Trophoblast cell (in vitro differentiated cells and primary cell): Measurements from ENCODE around the gene CST1.
"Not testable (repeated sequence)": the region's sequence is repeated elsewhere in the genome, so short reads cannot be mapped to it uniquely, and the experiment has no call there.

Experiments used
- DNase-seq, 2 donors: peaks; one replicate each; pipeline ENCODE4 v3.0.0-alpha.2; 2016
- H2AFZ ChIP-seq: 2 replicates; pipeline ENCODE4 v1.6.1; 2013; ENCODE audit warnings: low read length, moderate library complexity, mild to moderate bottlenecking; ENCODE audit not compliant: insufficient read depth, poor library complexity
- H2AK5ac ChIP-seq: 2 replicates; pipeline ENCODE4 v1.6.1; 2013; ENCODE audit warnings: mild to moderate bottlenecking, low read length
- H2BK120ac ChIP-seq: 2 replicates; pipeline ENCODE4 v1.6.1; 2013; ENCODE audit warnings: low read length, mild to moderate bottlenecking, moderate library complexity; ENCODE audit not compliant: insufficient read depth, poor library complexity
- H2BK12ac ChIP-seq: 2 replicates; pipeline ENCODE4 v1.6.1; 2013; ENCODE audit warnings: mild to moderate bottlenecking, low read length, moderate library complexity
- H2BK5ac ChIP-seq: 2 replicates; pipeline ENCODE4 v1.6.1; 2013; ENCODE audit warnings: low read length, low read depth, moderate library complexity, mild to moderate bottlenecking; ENCODE audit not compliant: poor library complexity
- H3K14ac ChIP-seq: 2 replicates; pipeline ENCODE4 v1.6.1; 2013; ENCODE audit warnings: mild to moderate bottlenecking, low read length
- H3K18ac ChIP-seq: 2 replicates; pipeline ENCODE4 v1.6.1; 2013; ENCODE audit warnings: mild to moderate bottlenecking, low read length
- H3K23ac ChIP-seq: 2 replicates; pipeline ENCODE4 v1.6.1; 2013; ENCODE audit warnings: low read length
- H3K27ac ChIP-seq: 2 replicates; pipeline ENCODE4 v1.5.1; 2013; ENCODE audit warnings: low read depth, mild to moderate bottlenecking, inconsistent platforms, low read length, moderate library complexity
- H3K27me3 ChIP-seq: 2 replicates; pipeline ENCODE4 v1.6.1; 2013; ENCODE audit warnings: inconsistent platforms, mild to moderate bottlenecking, low read length, moderate library complexity; ENCODE audit not compliant: insufficient read depth
- H3K36me3 ChIP-seq, 2 experiments: 1 replicate in 1 of 2; 2 replicates in 1 of 2; pipeline ENCODE4 v1.6.1; 2013; ENCODE audit warnings: low read length in 2 of 2, mild to moderate bottlenecking in 2 of 2, moderate library complexity in 1 of 2; ENCODE audit not compliant: insufficient read depth in 2 of 2, control insufficient read depth in 1 of 2
- H3K4ac ChIP-seq: 2 replicates; pipeline ENCODE4 v1.6.1; 2013; ENCODE audit warnings: low read depth, mild to moderate bottlenecking, low read length, moderate library complexity
- H3K4me1 ChIP-seq, 2 experiments: 1 replicate in 1 of 2; 2 replicates in 1 of 2; pipeline ENCODE4 v1.6.1; 2013; ENCODE audit warnings: low read length in 2 of 2, mild to moderate bottlenecking in 2 of 2, moderate library complexity in 1 of 2; ENCODE audit not compliant: insufficient read depth in 2 of 2, control insufficient read depth in 1 of 2
- H3K4me2 ChIP-seq: 2 replicates; pipeline ENCODE4 v1.6.1; 2013; ENCODE audit warnings: inconsistent platforms, mild to moderate bottlenecking, low read length, moderate library complexity
- H3K4me3 ChIP-seq: 2 replicates; pipeline ENCODE4 v1.5.1; 2013; ENCODE audit warnings: mild to moderate bottlenecking, low read depth, low read length, inconsistent platforms
- H3K79me1 ChIP-seq: one replicate; pipeline ENCODE4 v1.6.1; 2013; ENCODE audit warnings: low read length
- H3K79me2 ChIP-seq: 2 replicates; pipeline ENCODE4 v1.6.1; 2013; ENCODE audit warnings: low read length, mild to moderate bottlenecking; ENCODE audit not compliant: control insufficient read depth, insufficient read depth, poor library complexity
- H3K9ac ChIP-seq: 2 replicates; pipeline ENCODE4 v1.6.1; 2013; ENCODE audit warnings: mild to moderate bottlenecking, low read length
- H3K9me3 ChIP-seq: 2 replicates; pipeline ENCODE4 v1.6.1; 2013; ENCODE audit warnings: low read depth, mild to moderate bottlenecking, control low read depth, inconsistent platforms, low read length; ENCODE audit not compliant: insufficient read depth
- H4K12ac ChIP-seq: 2 replicates; pipeline ENCODE4 v1.6.1; 2013; ENCODE audit warnings: low read depth, mild to moderate bottlenecking, low read length, moderate library complexity
- H4K8ac ChIP-seq: 2 replicates; pipeline ENCODE4 v1.6.1; 2013; ENCODE audit warnings: low read depth, mild to moderate bottlenecking, low read length, moderate library complexity
- H4K91ac ChIP-seq: one replicate; pipeline ENCODE4 v1.6.1; 2013; ENCODE audit warnings: low read depth, mild to moderate bottlenecking, low read length, moderate library complexity
- WGBS: extraction: QIAGEN DNeasy Blood & Tissue Kit; methylation state at CpG from one replicate; pipeline ENCODE4 v1.1.7; 2013; ENCODE audit warnings: missing lambda C conversion rate; ENCODE audit not compliant: insufficient read length, insufficient coverage; ENCODE audit errors: extremely low coverage; 5-methylcytosine and 5-hydroxymethylcytosine counted together

Gene CST1

GRCh38 chr20:23748975-23749374 is 1.8 kb downstream of the CST1 start:
- H3K4me1 ChIP-seq, H3K79me2 ChIP-seq, H3K9me3 ChIP-seq, H3K4me3 ChIP-seq, DNase-seq, H4K91ac ChIP-seq, H3K27ac ChIP-seq, H3K36me3 ChIP-seq, H3K27me3 ChIP-seq, H3K4ac ChIP-seq, H4K12ac ChIP-seq, H2BK120ac ChIP-seq, H3K23ac ChIP-seq, H3K4me2 ChIP-seq, H3K79me1 ChIP-seq, H3K18ac ChIP-seq, H2BK12ac ChIP-seq, H2AFZ ChIP-seq, H3K9ac ChIP-seq, H4K8ac ChIP-seq, H3K14ac ChIP-seq, H2BK5ac ChIP-seq, H2AK5ac ChIP-seq: not testable (repeated sequence)
- no CpG with 5 or more reads among the region's 10 CpGs for WGBS

- not testable (repeated sequence) for H3K9me3 ChIP-seq, H4K91ac ChIP-seq, H4K12ac ChIP-seq, H2BK5ac ChIP-seq, H2BK12ac ChIP-seq, H3K23ac ChIP-seq, H3K27me3 ChIP-seq, H2AK5ac ChIP-seq, H3K14ac ChIP-seq, H3K4me1 ChIP-seq, H3K9ac ChIP-seq, H4K8ac ChIP-seq, H3K4me3 ChIP-seq, H3K79me2 ChIP-seq, H2BK120ac ChIP-seq, H3K4me2 ChIP-seq, H3K27ac ChIP-seq, H3K18ac ChIP-seq, H2AFZ ChIP-seq, H3K4ac ChIP-seq, DNase-seq, H3K36me3 ChIP-seq, H3K79me1 ChIP-seq
- WGBS, result no CpG with 5 or more reads among the region's 7 CpGs
Observed at GRCh38 chr20:23747551-23747950, 3.2 kb downstream of the CST1 start.

GRCh38 chr20:23747092-23747491 is 3.6 kb downstream of the CST1 start:
- not testable (repeated sequence) for H2BK5ac ChIP-seq, H4K91ac ChIP-seq, H3K9ac ChIP-seq, H3K23ac ChIP-seq, H3K18ac ChIP-seq, DNase-seq, H3K4me1 ChIP-seq, H3K27me3 ChIP-seq, H3K4me3 ChIP-seq, H4K8ac ChIP-seq, H2BK120ac ChIP-seq, H3K79me2 ChIP-seq, H3K4ac ChIP-seq, H2AK5ac ChIP-seq, H3K9me3 ChIP-seq, H4K12ac ChIP-seq, H2BK12ac ChIP-seq, H3K36me3 ChIP-seq, H3K4me2 ChIP-seq, H2AFZ ChIP-seq, H3K27ac ChIP-seq, H3K14ac ChIP-seq, H3K79me1 ChIP-seq
- WGBS, result no CpG with 5 or more reads among the region's 4 CpGs

GRCh38 chr20:23746321-23746720 is 4.4 kb downstream of the CST1 start:
- no peaks in the 10 kb centered on the region for H3K9me3 ChIP-seq
- no peak overlapping the region for H2AK5ac ChIP-seq
- H3K4me3 ChIP-seq, result no peak overlapping the region
- no peak overlapping the region for H3K14ac ChIP-seq
- H3K36me3 ChIP-seq, result no peaks in the 10 kb centered on the region
- H3K4ac ChIP-seq, result no peak overlapping the region
- H2BK12ac ChIP-seq, result no peak overlapping the region
- no peaks in the 10 kb centered on the region for H3K79me2 ChIP-seq
- H3K23ac ChIP-seq, result no peak overlapping the region
- no peak overlapping the region for H2AFZ ChIP-seq
- no peak overlapping the region for H3K27ac ChIP-seq
- H4K8ac ChIP-seq, result no peak overlapping the region
- H2BK120ac ChIP-seq, result no peak overlapping the region
- H3K27me3 ChIP-seq, result no peaks in the 10 kb centered on the region
- H3K9ac ChIP-seq, result no peak overlapping the region
- no peak for DNase-seq
- no peaks in the 10 kb centered on the region for H3K4me1 ChIP-seq
- no CpG with 5 or more reads among the region's 6 CpGs for WGBS
- no peak overlapping the region for H3K18ac ChIP-seq
- H3K79me1 ChIP-seq, result no peaks in the 10 kb centered on the region
- no peak overlapping the region for H4K91ac ChIP-seq
- no peak overlapping the region for H3K4me2 ChIP-seq
- H2BK5ac ChIP-seq, result no peak overlapping the region
- no peak overlapping the region for H4K12ac ChIP-seq
